ENCODE measurements around the gene BMP7.
"Not testable (repeated sequence)": the region's sequence is repeated elsewhere in the genome, so short reads cannot be mapped to it uniquely, and the experiment has no call there.

The BMP7 gene

DNA sequence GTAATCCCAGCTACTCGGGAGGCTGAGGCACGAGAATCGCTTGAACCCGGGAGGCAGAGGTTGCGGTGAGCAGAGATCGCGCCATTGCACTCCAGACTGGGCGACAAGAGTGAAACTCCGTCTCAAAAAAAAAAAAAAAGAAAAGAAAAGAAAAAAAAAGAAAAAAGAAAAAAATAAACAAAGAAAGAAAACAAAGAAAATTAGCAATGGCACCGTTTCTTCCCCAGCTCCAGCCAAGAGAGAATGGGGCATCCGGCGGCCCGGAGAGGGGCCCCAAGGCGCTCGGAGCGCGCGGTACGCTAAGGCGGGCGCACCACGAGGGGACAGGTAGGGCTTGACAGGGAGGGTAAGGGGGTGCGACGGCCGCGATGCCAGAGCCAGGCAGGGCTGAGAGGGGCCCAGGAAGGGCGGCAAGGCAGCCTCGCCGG lies 1.5 kb downstream of the BMP7 start:
- DNase-seq: not testable (repeated sequence)

DNA sequence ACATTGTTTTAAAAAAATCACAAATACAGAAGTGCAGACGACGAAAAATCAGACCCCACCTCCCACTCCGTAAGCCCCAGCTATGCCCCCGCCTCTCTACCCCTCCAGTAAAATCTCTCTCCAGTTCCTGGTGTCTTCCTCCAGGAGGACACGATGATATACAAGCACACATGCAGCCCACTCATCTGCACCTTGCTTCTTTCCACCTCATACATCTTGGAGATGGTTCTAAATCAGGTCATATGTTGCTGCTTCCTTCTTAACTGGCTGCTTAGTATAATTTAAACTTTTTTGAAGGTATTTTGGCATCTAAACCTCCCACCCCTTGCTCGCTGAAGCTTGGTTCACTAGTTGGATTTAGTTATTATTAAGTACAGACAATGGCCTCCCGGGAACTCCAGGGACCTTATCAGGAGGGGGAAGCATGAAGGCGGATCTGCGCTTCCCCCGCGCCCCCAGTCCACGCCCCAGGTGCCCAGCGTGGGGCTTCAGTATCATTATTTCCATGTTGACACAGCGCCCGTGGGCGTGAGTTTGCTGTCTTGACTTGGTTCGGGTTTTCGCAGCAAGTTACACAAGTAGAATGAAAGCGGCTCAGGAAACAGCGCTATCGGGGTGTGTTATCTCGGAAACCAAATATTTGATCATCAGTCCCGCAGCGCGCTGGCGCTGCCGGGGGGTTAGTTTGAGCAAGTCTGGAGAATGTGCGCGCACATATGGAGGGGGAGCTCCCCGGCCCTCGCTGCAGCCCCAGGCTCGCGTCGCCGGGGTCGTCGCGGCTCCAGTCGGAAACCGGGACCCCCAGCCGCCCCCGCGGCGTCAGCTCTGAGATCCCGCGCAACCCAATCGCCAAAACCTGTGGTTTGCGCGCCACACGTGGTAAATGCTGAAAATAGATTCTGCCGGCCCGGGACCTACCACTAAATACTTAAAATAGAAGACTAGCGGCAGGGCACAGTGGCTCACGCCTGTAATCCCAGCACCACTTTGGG lies 2.3 kb downstream of the BMP7 start:
- DNase-seq: no peak

DNA sequence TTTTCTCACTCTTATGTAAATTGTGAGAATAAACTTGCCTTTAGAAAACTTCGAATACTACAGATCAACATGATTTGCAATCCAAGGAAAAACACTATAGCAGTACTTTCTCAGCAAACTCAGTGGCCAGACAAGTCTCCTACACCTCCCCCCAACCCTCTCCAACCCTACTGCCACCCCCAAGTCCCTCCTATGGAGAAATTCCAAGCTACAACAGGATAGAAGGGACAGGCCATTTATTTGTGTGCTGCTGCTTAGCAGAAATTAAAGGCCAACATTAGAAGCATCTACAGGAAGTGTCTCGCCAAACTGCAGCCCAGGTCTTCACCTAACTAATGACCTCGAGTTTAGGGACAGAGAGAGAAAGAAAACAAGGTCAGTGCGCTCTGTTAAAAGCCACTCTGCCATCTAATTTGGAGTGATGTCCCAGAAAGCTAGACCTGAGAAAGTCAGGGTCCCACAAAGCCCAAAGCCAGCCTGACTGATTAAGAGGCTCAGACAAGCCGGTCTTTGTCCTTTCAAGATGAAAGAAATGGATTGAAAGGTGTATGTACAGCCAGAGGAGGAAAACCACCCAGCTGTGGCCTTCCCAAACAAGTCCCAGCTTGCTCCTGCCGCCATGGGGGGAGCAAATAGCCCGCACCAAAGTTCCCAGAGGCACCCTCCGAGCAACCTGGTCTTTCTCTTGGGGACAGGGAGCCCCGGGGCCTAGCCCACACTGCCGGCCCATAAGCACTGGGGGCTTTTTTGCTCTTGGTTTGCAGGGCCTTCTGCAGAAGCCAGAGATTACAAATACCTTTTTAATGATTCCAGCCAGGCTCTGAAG lies 3.4 kb downstream of the BMP7 start:
- no peak for DNase-seq

DNA sequence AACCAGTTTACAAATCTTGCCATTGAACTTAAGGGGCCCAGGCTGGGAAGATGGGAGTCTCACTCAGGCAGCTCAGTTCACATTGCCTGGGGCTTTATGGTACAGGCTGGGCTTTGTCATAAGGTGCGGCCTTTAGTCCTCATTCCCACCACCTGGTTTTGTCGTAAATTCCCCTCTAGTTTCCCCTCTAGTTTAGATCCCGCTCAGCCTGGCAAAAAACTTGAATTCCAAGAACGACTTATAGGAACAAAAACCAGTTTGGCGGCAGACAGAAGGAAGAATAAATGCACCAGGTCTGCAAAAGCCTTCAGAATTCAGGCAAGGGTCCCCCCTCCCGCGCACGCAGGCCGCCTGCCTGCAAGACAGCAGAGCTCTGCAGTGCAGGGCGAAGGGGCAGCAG lies 4.1 kb downstream of the BMP7 start:
- DNase-seq: no peak

DNA sequence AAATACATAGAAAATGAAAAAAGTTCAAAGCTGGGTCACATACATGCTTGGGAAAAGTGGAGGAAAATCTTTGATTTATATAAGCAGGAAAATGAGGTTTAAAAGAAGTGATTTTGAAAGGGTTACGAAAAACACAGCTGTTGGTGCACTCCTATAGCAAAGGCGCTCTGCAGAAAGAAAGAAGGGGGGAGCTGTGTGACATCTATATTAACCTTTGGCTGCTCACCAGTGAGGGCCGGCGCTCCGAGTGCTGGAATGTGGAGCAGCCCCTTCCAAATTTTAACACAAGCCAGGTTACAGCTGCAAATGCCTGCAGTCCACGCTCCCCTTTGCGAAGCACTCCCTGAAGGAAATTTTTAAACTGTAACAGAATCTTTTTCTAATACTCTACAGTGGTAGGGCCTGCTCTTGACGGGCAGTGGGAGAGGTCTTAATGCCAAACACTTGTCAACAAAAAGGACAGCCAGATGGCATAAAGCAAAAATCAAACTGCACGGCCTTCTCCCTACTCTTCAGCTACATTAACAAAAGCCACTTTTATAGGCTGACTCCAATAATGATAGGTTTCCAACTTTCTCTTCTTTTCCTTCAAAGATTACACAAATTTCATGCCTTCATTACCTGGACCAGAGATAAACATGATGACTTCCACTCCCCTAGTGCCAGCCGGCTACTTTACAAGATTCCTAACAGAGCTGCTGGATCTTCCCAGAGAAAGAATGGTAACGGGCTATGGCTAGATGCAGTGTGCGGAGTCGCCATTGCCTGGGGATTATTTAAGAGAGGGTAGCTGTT lies 4.8 kb downstream of the BMP7 start:
- DNase-seq: no peak

DNA sequence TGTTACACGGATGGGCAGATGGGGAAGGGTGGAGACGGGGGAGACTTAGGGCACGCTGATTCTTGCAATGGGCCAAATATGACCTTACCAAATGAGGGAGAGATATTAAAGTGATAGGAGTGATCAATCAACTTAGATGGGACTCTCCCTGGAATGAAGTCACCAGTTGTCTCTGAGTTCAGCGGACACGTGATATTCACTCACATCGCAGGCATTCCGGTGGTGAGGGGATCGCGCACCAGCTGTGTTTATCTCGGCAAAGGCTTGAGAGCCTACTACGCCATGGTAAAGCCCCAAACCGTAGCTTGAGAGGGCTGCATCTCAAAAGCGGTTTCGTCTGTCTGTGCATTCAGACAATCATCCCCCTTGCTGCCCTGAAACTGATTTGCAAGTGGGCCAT lies 5.5 kb downstream of the BMP7 start:
- DNase-seq: no peak

DNA sequence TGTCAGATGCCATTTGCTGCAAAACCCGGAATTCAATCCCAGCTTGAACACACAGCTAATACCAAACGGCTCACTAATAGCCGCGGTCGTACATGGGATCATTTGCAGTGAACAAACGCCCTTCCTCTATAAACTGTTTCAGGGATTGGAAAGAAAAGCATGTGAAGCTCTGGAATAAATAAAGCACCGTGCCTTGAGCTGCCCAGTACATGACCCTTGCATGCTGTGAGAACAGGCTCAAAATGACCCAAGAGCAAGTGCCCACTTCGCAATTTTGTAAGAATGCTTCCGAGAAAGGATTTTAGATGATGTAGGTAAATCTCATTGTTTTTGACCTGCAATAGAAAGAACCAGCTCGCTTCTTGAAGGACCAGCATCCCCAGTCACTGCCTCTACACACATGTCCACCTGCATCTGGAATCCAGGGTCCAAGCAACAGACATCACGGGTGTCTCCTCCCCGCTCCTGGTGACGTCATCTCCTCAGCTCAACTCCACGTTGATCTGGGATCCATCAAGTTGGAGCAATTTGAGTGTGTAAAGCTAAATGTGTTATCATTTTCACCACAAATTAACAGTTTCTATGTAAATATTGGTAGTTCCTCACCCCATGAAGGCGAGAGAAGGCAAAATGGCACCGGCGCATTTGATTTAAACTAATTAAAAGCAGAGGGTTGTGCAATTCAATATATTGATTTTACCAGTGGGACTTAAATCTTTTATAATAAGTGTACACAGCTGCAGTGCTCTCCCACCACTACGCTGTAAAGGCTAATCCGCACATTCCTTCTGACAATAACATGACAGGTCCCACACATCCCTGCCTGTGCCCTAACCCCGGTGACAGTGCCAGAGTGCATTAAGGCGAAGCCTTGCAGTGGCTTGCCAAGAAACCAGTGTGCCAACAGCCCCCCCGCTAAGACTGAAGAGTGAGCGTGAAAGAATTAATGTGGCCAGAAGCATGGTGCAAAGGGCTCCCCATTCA lies 6.2 kb downstream of the BMP7 start:
- DNase-seq: no peak

DNA sequence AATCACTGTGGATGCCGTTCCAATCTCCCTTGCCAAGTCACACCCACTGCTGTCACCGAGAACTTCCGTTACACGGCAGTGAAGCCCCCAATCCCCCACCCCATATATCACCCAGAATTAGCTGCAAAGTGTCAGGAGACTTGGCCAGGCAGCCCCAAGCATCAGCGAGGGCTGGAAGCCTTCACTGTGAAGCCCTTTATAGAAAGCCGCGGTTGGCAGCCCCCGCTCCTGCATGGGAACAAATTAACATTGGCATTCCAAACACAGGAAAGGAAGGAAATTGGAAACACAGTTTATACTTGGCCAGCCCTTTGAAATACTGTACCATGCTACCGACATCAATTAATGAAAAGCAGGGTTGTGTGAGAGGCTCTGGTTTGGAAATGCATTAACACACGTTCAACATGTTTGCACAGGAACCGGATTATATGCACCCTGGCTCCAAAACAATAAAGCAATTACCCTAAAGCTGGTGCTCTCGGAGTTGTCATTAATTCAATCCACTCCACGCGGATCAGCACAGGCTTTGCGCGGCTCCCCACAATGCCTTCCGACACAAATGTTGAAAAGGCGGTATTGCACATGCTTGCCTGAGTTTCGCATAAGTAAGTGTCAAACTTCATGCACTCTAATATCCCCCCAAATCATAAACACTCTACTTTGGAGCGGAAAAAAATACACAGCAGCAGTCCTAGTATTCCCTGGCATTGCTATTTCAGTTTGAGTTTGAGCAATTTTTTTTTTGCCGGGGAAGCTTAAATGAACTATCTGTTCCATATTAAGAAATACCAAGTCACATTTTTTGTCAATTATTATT lies 7.1 kb downstream of the BMP7 start:
- no peak for DNase-seq

DNA sequence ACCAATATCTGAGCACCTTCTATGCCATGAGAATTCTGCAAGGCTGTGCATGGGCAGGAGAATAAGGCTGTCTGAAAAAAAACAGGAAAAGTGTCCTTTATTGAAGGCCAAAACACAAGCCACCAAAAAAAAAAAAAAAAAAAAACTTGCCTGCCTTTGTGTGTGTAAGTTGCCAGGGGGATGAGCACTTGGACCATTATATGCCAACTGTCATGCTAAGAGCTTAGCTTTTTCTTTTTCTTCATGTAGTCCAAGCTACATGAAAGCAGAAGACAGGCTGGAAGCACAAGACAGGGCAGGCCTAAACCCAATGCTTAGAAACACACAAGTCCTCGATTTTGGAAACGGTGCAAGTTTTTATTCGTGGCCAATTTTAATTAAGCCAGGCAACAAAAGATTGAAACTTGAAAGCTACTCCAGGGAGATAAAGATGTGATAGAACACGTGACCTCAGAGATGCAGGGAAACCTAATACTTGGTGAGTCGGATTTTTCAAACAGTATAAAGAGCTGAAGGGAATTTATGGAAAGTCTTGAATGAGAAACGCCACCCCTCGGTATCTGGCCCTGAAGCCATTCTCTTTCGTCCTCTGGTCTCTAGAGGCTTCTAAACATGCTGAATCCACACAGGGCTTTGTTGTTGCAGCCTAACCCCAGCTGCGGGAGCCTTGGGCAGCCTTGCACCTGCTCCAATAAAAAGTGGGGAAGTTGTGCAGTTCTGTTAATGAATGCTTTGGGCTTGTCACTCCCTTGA lies 8.6 kb downstream of the BMP7 start:
- DNase-seq: no peak

DNA sequence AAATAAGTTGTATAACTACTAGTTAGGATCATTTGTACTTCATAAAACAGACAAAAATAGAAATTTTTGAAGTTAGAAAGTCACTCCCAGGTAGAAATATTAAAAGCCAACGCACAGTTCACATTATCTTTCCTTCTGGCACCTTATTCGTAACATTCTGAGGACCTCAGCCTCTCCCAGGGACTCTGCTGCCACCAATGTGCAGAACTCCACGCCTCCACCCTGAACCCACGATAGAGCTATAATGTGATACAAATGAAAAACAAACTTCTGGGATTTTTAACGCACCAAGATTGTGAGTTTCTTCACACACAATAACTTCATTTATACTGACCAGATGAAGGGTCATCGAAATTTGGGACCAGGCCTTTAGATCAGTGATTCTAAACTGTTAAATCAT lies 9.5 kb downstream of the BMP7 start:
- DNase-seq: no peak

DNA sequence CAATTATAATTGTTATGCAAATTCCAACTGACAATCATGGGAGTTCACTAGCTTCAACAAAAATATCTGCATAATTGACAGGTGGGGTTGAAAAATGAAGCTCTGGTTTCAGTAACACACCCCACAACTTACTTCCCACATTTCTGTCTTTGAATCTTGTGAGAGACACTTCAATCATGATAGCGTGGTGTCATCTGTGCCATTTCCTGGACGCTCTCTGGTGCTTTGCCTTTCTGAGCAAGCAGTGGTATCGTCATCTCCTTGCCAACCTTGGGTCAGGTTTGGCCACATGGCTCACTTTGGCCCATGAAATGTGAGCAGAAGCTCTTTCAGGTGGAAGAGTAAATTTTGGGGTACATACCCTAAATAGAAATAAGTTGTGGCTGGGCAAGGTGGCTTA lies 10.2 kb downstream of the BMP7 start:
- DNase-seq: no peak

DNA sequence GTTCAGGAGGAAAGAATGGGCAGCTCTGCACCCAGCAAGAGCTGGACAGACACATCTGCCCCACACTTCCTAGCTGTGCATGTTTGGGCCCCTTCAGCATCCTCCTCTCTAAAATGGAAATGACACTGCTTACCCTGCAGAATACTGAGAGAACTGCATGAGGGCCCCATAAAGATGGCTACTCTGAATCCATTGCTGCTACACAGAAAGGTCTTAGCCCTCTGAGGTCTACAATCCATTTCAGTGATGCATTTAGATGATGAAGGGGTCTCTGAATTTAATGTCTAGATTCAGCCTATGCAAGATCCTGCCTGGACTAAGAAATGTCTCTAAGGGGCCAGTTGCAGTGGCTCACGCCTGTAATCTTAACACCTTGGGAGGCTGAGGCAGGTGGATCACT lies 11.3 kb downstream of the BMP7 start:
- DNase-seq: no peak

DNA sequence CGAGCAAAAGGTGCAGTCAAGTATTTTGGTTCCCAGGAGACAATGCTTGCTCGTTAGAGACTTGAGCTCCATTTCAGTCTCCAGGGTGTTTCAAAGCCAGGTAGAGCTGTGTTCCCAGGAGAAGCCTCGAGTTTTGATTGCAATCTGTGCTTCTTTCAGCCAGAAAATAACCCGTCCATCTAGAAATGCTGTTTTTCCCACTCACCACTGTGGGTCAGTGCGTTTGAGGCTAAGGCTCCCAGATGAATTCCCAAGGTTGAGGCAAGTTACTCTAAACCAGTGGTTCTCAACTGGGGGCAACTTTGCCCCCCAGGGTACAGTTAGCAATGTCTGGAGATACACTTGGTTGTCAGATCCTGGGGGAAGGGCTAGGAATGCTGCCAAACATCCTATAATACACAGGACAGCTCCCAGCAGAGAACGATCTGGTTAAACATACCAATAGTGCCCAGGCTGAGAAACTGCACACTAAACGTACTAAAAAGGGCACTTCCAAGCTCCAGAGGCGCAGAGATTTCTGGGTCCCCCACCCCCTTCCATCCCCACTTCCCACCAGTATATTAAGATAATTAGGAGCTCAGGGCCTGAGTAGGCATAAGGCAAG lies 13.8 kb downstream of the BMP7 start:
- DNase-seq: no peak

DNA sequence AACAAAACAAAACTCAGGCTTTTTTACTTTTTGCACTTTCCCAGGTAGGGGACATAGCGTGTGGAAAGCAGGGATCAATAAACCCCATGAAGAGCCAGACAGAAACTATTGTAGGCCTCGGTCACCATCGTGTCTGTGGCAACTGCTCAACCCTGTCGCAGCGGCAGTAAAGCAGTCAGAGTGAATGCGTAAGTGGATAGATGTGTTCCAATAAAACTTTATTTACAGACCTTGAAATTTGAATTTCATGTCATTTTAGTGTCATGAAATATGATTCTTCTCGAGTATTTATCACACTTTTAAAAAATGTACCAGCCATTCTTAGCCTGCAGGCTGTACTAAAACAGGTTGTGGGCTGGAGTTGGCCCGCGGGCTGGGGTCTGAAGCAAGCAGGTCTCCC lies 14.5 kb downstream of the BMP7 start:
- DNase-seq: no peak

DNA sequence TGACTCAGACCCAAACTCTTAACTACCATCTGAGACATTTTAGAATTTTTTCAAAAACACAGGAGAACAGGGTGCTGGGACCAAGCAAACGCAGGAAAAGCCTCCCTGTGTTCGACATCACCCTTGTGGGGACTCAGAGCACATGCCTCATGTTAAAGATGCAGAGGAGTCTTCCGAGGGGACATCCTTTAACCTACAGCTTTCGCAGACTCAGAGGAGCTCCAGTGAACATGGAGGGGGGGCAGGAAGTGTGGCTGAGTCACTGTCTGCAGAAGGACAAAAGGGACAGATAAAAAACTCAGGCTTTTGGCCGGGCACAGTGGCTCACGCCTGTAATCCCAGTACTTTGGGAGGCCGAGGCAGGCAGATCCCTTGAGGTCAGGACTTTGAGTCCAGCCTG lies 15.1 kb downstream of the BMP7 start:
- no peak for DNase-seq

DNA sequence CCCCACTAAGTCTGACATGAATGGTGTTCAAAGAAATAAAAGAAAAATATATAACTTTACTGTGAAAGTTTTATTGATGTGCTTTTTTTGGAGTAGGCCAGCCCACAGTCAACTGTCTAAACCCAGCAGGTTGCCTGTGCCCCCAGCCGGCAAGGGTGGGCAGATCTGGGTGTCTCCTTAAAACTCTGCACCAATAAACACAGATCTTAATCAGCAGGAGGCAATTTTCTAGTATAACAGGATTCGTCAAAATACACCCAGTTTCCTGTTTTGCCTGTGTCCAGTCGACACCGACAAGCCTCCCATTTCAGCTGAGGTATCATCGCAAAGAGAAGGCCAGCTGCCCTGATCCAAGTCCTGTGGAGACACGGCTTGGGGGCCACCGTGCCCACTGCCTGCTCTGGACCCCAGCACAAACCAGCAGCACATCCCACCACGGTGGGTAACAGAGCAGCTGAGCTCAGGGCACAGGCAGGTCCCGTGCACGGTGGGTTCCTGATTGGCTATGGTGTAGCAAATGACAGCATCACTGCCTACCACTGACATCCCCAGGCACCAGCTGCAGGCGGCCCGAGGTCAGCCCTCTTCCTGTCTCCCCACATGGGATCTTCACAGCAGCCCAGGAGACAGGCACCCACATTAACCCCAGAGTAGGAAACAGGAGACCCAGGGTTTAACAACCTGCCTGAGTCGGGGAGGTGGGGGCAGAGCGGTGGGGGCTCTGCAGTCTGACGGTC lies 15.7 kb downstream of the BMP7 start:
- no peak for DNase-seq

DNA sequence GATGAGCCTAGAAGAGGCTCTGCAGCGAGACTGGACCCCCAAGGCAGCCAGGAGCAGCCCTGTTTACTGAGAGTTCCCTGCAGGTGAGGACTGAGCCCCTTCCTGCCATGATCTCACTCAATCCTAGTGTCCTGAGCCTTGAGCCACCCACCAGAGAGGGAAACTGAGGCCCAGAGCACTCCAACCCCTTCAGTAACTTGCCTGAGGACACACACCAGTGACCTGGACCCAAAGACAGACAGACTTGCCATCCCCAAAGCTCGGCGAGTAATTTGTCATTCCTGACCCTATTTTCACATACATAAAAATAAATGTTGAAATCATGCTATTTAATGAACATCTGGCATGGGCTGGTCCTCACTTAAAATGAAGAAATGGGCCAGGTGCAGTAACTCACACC lies 16.7 kb downstream of the BMP7 start:
- no peak for DNase-seq

DNA sequence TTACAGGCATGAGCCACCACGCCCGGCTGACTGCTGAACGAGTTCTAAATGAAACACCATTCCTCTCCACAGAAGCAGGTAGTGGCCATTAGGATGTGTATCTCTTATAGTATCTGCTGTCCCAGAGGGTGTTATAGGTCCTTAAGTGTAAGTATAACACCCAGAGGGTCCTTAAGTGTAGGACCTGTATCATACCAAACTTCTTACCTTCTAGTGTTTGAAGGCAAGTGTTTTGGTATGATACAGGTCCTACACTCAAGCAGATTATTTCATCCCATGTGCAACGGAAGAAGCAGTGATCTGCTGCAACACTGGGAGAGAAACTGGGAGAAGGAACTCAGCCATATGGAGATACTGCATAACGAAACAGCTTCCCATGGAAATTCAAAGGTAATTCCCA lies 17.4 kb downstream of the BMP7 start:
- no peak for DNase-seq

Measured in NCI-H524 treated with DMSO at 0.1 percent for 48 hours (cell line).